ENCODE measurements around the gene NLRP1.

Gene NLRP1

DNA sequence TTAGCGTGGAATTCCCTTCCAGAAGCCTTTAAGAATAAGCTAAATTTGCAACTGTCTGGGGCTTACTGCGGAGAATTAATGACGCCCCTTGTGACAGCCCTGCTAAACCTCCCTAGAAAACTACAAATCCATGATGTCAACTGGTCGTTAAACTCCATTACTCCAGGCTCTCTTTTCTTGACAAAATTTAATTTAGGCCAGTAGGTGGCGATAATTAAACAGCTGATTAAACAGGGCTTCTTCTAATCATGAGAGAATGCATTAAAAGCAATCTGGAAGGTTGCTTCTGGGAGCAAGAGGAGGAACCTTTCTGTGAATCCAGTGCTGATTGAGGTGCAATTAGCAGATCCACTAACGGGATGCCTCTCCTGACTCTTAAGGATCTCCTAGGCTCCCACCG lies 8.1 kb upstream of the NLRP1 start:
- no peak overlapping the region for H3K4me3 ChIP-seq (ENCODE audit: low read depth, low read length)
- no peak for DNase-seq (ENCODE audit: low read depth)
- TF ChIP-seq, protein P1, sequence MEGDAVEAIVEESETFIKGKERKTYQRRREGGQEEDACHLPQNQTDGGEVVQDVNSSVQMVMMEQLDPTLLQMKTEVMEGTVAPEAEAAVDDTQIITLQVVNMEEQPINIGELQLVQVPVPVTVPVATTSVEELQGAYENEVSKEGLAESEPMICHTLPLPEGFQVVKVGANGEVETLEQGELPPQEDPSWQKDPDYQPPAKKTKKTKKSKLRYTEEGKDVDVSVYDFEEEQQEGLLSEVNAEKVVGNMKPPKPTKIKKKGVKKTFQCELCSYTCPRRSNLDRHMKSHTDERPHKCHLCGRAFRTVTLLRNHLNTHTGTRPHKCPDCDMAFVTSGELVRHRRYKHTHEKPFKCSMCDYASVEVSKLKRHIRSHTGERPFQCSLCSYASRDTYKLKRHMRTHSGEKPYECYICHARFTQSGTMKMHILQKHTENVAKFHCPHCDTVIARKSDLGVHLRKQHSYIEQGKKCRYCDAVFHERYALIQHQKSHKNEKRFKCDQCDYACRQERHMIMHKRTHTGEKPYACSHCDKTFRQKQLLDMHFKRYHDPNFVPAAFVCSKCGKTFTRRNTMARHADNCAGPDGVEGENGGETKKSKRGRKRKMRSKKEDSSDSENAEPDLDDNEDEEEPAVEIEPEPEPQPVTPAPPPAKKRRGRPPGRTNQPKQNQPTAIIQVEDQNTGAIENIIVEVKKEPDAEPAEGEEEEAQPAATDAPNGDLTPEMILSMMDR (IDR thresholded peaks at IDR 0.05; ENCODE audit: control insufficient read depth, extremely low read depth, insufficient read depth) = peak; percentile 55

DNA sequence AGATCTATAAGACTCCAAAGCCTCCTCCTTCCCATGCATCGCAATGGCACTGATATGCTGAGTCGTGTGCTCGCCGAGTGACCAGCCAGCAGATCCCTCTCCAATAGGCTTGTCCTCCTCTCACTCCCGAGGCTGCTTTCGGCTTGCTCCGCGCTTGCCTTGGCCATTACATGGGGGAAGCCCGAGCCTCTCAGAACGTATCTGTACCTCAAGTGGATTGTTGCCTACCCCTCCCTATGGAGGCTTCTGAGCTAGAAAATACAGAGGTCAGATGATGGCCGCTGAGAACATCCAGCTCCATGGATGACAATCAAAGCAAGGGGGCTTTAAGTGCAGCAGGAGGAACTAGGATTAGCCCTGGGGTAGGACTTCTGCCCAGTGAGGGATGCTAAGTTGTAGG lies 7.7 kb upstream of the NLRP1 start:
- TF ChIP-seq, protein P1 (IDR thresholded peaks at IDR 0.05; ENCODE audit: control insufficient read depth, extremely low read depth, insufficient read depth) = no peak
- DNase-seq (ENCODE audit: low read depth) = no peak

DNA sequence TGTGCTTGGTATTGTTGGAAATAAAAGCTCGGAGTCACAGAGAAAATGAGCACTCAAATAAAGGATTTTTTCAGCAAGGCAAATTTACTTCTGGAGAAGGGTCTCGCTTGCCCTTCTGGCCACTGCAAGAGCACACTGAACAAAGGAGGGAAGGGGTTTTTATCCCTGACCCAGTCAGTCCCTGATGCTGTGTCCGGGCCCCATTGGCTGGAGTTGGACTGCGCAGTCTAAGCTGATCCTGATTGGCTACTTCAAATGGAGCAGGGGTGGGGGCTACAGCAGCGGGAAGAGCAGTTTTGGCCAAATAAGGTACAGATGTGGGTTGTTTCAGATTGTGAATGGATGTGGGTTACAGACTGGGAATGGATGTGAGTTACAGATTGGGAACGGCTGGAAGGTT lies 4.3 kb upstream of the NLRP1 start:
- no peak overlapping the region for H3K4me3 ChIP-seq (ENCODE audit: low read depth, low read length)
- no peak for DNase-seq (ENCODE audit: low read depth)
- TF ChIP-seq, protein P1 (IDR thresholded peaks at IDR 0.05; ENCODE audit: control insufficient read depth, extremely low read depth, insufficient read depth) = no peak

More for the DNA sequence above, 7.7 kb upstream of the NLRP1 start:
- H3K4me3 ChIP-seq (ENCODE audit: low read depth, low read length) = no peak overlapping the region

DNA sequence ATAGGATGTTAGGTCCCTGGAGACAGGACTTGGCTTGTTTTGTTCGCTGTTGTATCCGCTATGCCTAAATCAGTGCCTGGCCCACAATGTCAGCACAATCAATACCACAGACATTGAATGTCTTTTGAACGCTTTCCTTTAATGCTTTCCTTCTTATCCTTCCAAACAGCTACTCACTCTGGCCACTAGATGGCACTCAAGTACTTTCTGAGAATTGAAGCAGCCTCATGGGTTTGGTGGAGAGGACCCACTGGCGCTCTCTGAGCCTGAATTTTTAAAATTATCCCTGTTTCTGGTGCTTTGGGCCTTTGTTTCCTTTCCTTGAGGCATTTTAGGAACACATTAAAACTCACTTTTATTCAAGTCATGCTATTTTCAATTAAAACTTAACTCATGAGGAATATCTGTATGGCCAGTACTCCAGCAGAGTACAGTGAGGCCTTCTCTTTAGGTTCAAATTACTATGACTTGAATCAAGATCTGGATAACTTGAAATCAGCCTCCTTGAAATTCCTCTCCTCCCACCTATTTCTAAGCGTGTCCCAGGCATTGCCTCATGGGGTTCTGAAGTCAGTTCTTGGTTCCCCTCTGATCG lies 3.2 kb upstream of the NLRP1 start:
- TF ChIP-seq, protein P1 (IDR thresholded peaks at IDR 0.05; ENCODE audit: control insufficient read depth, extremely low read depth, insufficient read depth) = peak; percentile 87
- H3K4me3 ChIP-seq (ENCODE audit: low read depth, low read length) = no peak overlapping the region
- DNase-seq (ENCODE audit: low read depth) = peak; percentile 33

DNA sequence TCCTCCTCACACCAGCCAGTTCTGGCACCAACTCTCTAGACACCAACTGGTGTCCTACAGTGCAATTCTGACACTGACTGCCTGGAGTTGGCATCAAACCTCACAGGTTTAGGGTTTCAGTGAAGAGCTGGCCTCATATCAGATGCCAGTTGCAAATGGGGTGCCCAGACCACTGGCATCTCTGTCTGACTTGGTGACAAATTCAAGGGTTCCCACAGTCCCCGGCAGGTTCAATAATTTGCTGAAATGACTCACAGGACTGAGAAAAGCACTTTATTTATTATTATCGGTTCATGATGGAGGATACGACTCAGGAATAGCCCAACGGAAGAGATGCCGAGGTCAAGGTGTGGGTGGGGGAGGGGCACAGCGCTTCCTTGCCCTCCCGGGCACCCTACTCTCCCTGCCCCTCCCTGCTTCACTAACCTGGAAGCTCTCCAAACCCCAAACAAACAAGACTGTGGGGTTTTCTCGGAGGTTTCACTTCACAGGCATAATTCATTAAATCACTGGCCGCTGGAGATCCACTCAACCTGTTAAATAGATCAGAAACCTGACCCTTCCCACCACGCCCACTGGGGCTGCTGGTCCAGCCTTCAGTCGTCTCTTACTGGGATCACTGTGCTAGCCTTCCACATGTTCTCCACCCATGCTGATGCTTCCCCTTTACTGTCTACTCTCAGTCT lies 1.7 kb upstream of the NLRP1 start:
- TF ChIP-seq, protein P1 (IDR thresholded peaks at IDR 0.05; ENCODE audit: control insufficient read depth, extremely low read depth, insufficient read depth) = no peak
- H3K4me3 ChIP-seq (ENCODE audit: low read depth, low read length) = no peak overlapping the region
- no peak for DNase-seq (ENCODE audit: low read depth)

DNA sequence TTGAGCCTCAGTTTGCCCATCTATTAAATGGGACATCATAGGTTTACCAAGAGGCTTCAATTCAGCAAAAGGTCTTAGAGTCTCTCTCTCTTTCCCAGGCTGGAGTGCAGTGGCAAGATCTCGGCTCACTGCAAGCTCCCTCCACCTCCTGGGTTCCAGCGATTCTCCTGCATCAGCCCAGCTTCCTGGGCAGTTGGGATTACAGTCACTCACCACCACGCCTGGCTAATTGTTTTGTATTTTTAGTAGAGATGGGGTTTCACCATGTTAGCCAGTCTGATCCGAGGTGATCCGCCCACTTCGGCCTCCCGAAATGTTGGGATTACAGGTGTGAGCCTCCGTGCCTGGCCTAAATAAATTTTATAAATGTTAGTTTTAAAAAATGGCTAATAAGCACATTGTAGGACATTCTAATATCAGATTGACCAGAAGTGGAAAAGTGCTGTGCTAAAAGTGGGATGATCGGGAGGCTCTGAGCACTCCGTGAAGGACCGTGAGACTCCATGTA lies 1.0 kb upstream of the NLRP1 start:
- TF ChIP-seq, protein P1 (IDR thresholded peaks at IDR 0.05; ENCODE audit: control insufficient read depth, extremely low read depth, insufficient read depth) = no peak
- no peak for DNase-seq (ENCODE audit: low read depth)
- H3K4me3 ChIP-seq (ENCODE audit: low read depth, low read length) = no peak overlapping the region
